8988T (cell line): ENCODE data around the gene RAD51B.

Experiments used
- DNase-seq: peaks from one replicate; pipeline ENCODE4 v3.0.0; 2011

The RAD51B gene

GRCh38 chr14:68124979-68125731 is 305.6 kb downstream of the RAD51B start:
- DNase-seq = no peak

DNA sequence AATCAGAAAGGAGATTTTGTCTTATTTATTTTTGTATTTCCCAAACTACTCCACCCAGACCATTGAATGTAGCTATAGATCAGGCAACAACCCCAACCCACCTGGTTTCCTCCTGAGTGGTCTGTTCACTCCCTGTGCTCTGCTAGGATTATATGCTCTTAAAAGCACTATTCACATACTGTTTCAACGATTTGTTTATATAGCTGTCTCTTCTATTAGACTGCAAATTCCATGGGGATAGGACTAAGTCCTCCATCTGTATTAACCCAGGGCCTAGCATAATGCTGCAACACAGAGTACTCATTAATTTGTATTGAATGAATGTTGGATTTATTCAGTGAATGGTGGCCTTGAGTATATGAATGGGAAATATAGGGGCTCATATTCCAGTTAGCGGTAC is 307.6 kb downstream of the RAD51B start:
- DNase-seq = no peak

DNA sequence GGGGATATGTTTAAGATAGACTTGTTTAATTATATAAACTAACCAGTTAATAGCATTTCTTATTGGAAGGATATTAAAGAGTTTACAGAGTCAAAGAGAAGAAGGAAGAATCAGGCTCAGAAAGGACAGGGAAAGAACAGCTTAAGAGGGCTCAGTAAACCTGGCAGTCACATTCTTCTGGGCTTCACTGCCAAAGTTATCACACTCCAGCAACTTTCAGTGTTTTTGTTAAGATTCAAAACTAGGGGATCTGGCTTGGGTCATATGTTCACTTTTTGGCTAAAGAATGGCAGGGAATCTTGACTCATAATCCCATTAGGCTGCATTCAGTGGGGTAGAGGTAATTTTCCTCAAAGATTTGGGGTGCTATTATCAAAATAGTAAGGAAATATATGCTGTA is 312.3 kb downstream of the RAD51B start:
- DNase-seq = no peak

DNA sequence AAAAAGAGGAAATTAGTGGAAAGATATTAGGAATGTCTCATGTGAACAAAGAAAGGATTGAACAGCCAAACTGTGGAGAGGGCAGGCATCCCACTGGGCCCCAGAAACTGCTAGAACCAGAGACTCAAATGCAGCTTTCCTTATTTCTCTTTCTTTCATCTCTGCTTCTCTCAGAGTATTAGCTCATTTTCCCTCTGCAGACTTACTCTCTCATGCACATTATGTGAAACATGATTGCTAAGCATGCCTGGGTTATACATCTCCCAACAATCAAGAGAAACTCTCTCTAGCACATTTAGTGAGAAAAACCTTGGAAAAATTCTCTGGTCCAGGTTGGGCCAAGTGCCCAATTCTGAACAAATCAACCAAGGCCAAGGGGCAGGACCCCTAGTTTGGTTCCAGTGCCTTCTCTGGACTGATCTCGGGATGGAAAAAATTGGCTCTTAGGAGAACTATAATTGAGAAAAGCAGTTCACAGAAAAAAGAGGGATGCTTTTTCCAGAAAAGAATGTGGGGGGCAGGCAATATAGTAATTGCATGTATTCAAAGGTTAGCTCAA is 313.1 kb downstream of the RAD51B start:
- no peak for DNase-seq

- DNase-seq = no peak
Measured at GRCh38 chr14:68133856-68134255, 314.3 kb downstream of the RAD51B start.

DNA sequence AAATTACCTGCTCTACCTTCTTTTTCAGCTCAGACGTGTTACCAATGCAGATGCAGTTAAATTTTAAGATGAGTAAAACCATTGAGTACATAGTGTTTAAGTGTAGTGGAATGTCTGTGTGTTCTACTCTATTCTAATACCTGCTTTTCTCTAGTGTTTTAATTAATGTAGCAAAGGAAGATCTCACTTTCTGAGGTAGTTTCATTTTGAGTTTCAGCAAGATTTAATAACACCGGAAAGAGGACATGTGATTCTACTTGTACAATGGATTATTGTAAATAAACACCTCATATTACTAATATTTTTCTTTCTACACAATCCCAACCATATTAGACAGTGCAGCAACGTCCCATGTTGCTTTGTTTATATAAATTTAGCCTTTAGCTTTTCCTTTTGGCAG is 315.4 kb downstream of the RAD51B start:
- DNase-seq = no peak

DNA sequence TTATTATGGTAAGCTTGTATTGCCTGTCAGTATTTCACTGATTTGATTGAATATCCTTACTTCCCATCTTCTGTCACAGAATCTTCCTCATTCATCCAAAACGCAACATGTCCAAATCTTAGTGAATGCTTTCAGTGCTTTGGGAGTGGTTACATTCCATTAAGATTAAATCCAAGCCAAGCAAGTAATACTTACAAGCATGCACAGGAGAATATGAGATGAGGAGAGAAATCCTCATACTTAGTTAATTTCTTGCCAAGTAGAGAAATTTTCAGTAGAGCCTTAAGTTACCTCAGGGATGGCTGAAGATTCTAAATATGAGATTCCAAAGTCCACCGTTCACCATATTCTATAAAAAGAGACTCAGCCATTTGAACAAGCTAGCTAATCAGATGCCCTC is 316.0 kb downstream of the RAD51B start:
- DNase-seq = no peak

GRCh38 chr14:68137704-68138619 is 318.4 kb downstream of the RAD51B start:
- peak; percentile 19 for DNase-seq

- DNase-seq = no peak
Measured at GRCh38 chr14:68139431-68140075, 320.0 kb downstream of the RAD51B start.

DNA sequence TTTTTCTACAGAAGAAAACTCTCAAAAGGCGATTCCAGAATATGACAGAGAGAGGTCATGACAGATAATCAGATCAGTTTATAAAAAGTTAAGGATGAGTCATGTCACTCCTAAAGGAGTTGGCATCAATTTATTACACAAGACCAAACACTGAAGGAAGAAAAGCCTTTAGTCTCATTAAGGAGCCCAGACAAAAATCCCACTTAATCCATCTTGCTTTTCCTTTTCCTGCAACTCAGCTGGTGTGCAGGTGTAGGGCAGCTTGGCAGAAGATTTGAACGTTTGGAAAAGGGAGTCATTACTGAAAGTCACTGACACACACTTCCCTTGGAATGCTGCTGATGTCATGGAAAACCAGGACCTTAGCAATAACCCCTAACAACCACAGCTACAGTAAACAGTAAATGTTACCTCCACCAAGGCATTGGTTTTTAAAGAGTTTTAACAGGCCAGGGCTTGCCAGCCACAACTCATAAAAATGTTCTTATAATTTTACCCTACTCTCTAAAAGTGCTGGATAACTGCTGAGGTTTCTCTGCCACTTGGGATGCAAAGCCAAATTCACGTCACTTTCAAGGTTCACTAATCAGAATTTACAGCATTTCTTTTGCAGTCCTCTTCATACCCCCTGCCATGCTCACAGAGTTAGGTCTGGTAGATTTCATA is 320.6 kb downstream of the RAD51B start:
- no peak for DNase-seq

- DNase-seq = no peak
Measured at GRCh38 chr14:68140806-68141205, 321.2 kb downstream of the RAD51B start.

GRCh38 chr14:68141281-68142088 is 321.9 kb downstream of the RAD51B start:
- no peak for DNase-seq

- DNase-seq = no peak
Measured at GRCh38 chr14:68143341-68143841, 323.8 kb downstream of the RAD51B start.

DNA sequence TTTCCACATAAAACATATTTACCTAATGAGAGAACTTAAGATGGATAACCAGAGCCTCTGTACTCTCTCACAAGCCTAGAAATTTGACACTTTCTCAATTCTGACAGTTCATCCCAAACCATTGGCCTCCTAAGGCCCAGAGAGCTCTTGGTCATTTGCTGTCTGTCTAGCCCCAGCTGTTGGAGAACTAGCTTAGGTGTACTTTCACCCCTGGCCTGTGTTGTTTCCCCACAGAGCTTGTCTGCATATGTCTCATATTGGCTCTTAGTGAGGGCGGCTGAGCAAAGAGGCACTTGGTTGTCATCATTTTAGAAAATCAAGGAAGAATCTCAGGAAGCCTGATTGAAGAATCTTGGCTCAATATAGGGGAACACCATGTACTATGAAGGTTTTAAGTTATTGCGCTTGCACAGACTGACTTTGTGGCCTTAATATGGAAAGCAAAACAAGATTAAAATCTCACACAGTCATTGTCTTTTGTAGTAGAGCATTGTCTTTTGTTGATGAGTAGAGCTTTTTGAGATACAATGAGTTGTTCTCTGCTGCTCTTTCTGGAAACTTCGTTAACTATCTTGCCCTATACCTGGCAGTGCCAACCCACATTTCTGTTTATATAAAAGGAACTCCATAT is 324.6 kb downstream of the RAD51B start:
- DNase-seq = no peak

GRCh38 chr14:68145036-68145435 is 325.5 kb downstream of the RAD51B start:
- DNase-seq = no peak

- DNase-seq = no peak
Measured at GRCh38 chr14:68145539-68145938, 326.0 kb downstream of the RAD51B start.

DNA sequence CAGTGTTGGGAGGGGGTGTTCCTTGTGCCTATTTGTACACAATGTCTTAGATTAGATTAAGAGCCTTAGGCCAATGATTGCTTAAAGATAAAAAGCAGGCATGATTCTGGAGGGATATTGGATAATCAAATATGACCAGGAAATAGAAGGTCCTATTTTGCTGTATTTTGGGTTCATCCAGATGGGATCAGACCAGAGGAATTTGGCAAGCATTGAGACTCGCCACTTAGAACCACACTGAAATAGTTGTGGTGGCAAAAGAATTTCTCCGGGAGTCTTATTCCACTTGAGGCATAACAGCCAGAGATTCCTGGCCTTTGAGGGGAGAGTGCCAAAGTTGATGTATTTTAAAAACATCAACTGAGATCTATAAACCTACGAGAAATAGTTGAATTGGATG is 327.2 kb downstream of the RAD51B start:
- no peak for DNase-seq

DNA sequence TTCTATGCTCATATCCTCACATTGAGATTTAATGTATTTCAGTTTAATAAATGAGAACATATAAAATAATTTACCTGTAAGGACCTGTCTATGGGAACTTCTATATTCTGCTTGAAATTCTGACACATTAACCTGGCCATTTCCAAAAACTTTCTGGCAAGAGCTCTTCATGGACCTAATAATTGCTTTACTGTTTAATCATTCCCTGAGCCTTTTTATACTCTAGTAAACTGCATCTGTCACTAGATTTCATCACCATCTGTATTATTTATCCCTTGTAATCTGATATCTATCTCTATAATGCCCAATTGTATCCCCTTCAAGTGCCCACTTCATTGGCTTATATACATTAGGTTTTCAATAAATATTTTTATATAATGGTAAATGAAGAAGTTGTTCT is 327.7 kb downstream of the RAD51B start:
- DNase-seq = no peak

GRCh38 chr14:68148276-68148675 is 328.7 kb downstream of the RAD51B start:
- no peak for DNase-seq

DNA sequence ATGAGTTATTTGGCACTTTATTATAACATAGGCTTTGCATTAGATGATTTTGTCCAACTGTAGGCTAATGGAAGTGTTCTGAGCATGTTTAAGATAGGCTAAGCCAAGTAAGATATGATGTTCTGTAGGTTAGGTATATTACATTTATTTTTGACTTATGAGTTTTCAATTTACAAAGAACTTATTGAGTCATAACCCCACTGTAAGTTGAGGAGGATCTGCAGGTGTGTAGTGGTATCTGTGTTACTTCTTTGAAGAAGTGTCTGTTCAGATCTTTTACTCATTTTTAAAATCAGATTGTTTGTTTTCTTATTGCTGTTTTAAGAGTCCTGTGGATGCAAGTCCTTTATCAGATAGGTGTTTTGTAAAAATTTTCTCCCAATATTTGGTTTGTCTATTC is 329.2 kb downstream of the RAD51B start:
- DNase-seq = no peak

GRCh38 chr14:68153275-68153674 is 333.7 kb downstream of the RAD51B start:
- DNase-seq = no peak
